ENCODE measurements around the gene ZNF560. TPM values are rescaled to one million over a fixed set of nuclear protein-coding genes. Genes with fewer than 3 reads are reported as not detected.

The ZNF560 gene
- total and polyA plus RNA-seq, 10 of the 15 experiments (the other 5 are each of a cell fraction or from before 2014, with no cell fraction given), result 0.03 to 0.16 (median 0.10) TPM; not detected in 4

DNA sequence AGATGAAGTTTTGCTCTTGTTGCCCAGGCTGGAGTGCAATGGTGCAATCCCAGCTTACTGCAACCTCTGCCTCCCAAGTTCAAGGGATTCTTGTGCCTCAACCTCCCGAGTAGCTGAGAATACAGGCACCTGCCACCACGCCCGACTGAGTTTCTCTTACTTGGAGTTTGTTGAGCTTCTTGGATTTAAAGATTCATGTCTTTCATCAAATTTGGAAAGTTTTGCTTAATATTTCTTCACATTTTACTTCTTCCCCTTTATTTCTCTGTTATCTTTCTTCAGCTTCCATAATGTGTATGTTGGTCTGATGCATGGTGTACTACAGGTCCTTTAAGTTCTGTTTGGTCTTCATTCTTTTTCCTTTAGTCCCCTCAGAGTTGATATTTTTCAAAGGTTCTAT lies 8.9 kb upstream of the ZNF560 start:
- ChIA-PET RAD21 (ENCODE audit: unreplicated experiment) (no interaction called here), SMC1A (ENCODE audit: uncharacterized antibody, unreplicated experiment) (no interaction called here), POLR2A (no interaction called here), CTCF (no interaction called here)
- Histone ChIP-seq H3K9me3 (replicated peaks; ENCODE audit: control insufficient read depth, insufficient read depth, low read length) (peaks cover 2% of the 10 kb centered on the region), H2AFZ (ENCODE audit: control insufficient read depth, low read depth, low read length) (no peak overlapping the region), H3K27ac (ENCODE audit: control insufficient read depth, insufficient read depth) (no peak overlapping the region), H3K4me3 (no peak overlapping the region), H3K79me2 (ENCODE audit: control insufficient read depth, insufficient read depth, low read length) (no peaks in the 10 kb centered on the region), H3K36me3 (ENCODE audit: control insufficient read depth in 2 of 2, insufficient read depth in 2 of 2, low read length in 1 of 2) (no peaks in the 10 kb centered on the region), H3K4me1 (ENCODE audit: control insufficient read depth, insufficient read depth, low read length) (no peaks in the 10 kb centered on the region), H4K20me1 (ENCODE audit: control insufficient read depth, insufficient read depth) (no peaks in the 10 kb centered on the region), H3K4me2 (ENCODE audit: control insufficient read depth, insufficient read depth) (no peak overlapping the region), H3K9ac (ENCODE audit: control insufficient read depth, insufficient read depth, low read length) (no peak overlapping the region), H3K27me3 (replicated peaks in 1 of 2; ENCODE audit: control insufficient read depth in 2 of 2, insufficient read depth in 2 of 2, low read length in 1 of 2) (no peaks in the 10 kb centered on the region)
- ATAC-seq (no peak), FAIRE-seq (no peak), DNase-seq (ENCODE audit: low read depth, low spot score) (no peak)
- in situ Hi-C loops (cut with MboI), result no loop called here
- BruUV-seq (replicated peaks), result no TSS peak
- intact Hi-C loops (cut with micrococcal nuclease; ENCODE audit: unreplicated experiment), result no loop called here
- TF ChIP-seq, protein P1, sequence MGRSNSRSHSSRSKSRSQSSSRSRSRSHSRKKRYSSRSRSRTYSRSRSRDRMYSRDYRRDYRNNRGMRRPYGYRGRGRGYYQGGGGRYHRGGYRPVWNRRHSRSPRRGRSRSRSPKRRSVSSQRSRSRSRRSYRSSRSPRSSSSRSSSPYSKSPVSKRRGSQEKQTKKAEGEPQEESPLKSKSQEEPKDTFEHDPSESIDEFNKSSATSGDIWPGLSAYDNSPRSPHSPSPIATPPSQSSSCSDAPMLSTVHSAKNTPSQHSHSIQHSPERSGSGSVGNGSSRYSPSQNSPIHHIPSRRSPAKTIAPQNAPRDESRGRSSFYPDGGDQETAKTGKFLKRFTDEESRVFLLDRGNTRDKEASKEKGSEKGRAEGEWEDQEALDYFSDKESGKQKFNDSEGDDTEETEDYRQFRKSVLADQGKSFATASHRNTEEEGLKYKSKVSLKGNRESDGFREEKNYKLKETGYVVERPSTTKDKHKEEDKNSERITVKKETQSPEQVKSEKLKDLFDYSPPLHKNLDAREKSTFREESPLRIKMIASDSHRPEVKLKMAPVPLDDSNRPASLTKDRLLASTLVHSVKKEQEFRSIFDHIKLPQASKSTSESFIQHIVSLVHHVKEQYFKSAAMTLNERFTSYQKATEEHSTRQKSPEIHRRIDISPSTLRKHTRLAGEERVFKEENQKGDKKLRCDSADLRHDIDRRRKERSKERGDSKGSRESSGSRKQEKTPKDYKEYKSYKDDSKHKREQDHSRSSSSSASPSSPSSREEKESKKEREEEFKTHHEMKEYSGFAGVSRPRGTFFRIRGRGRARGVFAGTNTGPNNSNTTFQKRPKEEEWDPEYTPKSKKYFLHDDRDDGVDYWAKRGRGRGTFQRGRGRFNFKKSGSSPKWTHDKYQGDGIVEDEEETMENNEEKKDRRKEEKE (IDR thresholded peaks at IDR 0.05), result no peak
- TF ChIP-seq ATF7 (IDR thresholded peaks at IDR 0.05; ENCODE audit: low read depth) (no peak), TCF7 (IDR thresholded peaks at IDR 0.05; ENCODE audit: borderline replicate concordance) (no peak), ZZZ3 (IDR thresholded peaks at IDR 0.05; ENCODE audit: control insufficient read depth, insufficient read length, low read depth) (no peak), WRNIP1 (IDR thresholded peaks at IDR 0.05; ENCODE audit: borderline replicate concordance, low read depth, low read length) (no peak), ZNF24 (IDR thresholded peaks at IDR 0.05) (no peak), MEF2A (IDR thresholded peaks at IDR 0.05; ENCODE audit: insufficient read depth, low read depth, low read length) (no peak), POLR2AphosphoS2 (IDR thresholded peaks at IDR 0.05; ENCODE audit: low read depth, low read length) (no peak), ZNF384 (IDR thresholded peaks at IDR 0.05; ENCODE audit: borderline replicate concordance, low read depth, low read length) (no peak), RUNX3 (IDR thresholded peaks at IDR 0.05; ENCODE audit: low read length) (no peak), NR2F1 (conservative IDR thresholded peaks at IDR 0.05) (no peak), POU2F2 (IDR thresholded peaks at IDR 0.05; ENCODE audit: borderline replicate concordance, low read depth, low read length) (no peak), PML (IDR thresholded peaks at IDR 0.05; ENCODE audit: low read length) (no peak), GATAD2B (conservative IDR thresholded peaks at IDR 0.05; ENCODE audit: low read depth) (no peak), IKZF2 (IDR thresholded peaks at IDR 0.05) (no peak), NFYA (IDR thresholded peaks at IDR 0.05; ENCODE audit: borderline replicate concordance, low read depth, low read length) (no peak), CREB1 (IDR thresholded peaks at IDR 0.05; ENCODE audit: low read depth) (no peak), SUPT20H (IDR thresholded peaks at IDR 0.05; ENCODE audit: borderline replicate concordance, control insufficient read depth, low read depth, low read length) (no peak)
- TF ChIP-seq, protein P2, sequence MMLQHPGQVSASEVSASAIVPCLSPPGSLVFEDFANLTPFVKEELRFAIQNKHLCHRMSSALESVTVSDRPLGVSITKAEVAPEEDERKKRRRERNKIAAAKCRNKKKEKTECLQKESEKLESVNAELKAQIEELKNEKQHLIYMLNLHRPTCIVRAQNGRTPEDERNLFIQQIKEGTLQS (IDR thresholded peaks at IDR 0.05; ENCODE audit: borderline replicate concordance, extremely low read depth, low read depth, low read length), result no peak
- WGBS (ENCODE audit: insufficient coverage, insufficient replicate concordance, low lambda C conversion rate, missing lambda C conversion rate), result 12% methylated on average over 3 of the region's 3 CpGs

All from GM12878 (cell line).